ENCODE measurements around the gene TNFRSF9.
A peak's percentile ranks its signal among the peaks of the same experiment; 100 is the strongest.

TNFRSF9 gene

GRCh38 chr1:7940745-7941436, at the start of gene TNFRSF9:
TSS of gene TNFRSF9 (minus strand) at chr1:7940839. CDS start at chr1:7939994, 845 bp downstream.
- ChIA-PET POLR2A (ENCODE audit: low non-redundant PET) (no interaction called here), CTCF (no interaction called here)
- no peak for TF ChIP-seq CTCF (conservative IDR thresholded peaks at IDR 0.05; ENCODE audit: low read depth)
- H3K27ac ChIP-seq, result no peak within 1 kb of the TSS
- DNase-seq (ENCODE audit: low spot score), result peak; percentile 57

- no peak for DNase-seq (ENCODE audit: low spot score)
- H3K27ac ChIP-seq, result peak overlapping the region; percentile 46; the same call in 1 of the 2 replicates
- no peak for TF ChIP-seq CTCF (conservative IDR thresholded peaks at IDR 0.05; ENCODE audit: low read depth)
- ChIA-PET POLR2A (ENCODE audit: low non-redundant PET) (no interaction called here), CTCF (no interaction called here)
Observed at GRCh38 chr1:7989762-7990428, 49.3 kb upstream of the TNFRSF9 start.

- peak; percentile 68 for DNase-seq (ENCODE audit: low spot score)
- ChIA-PET CTCF (no interaction called here), POLR2A (ENCODE audit: low non-redundant PET) (no interaction called here)
- H3K27ac ChIP-seq, result peak overlapping the region; percentile 74
- no peak for TF ChIP-seq CTCF (conservative IDR thresholded peaks at IDR 0.05; ENCODE audit: low read depth)
Observed at GRCh38 chr1:7988576-7988975, 47.9 kb upstream of the TNFRSF9 start.

GRCh38 chr1:7987528-7987927, 46.9 kb upstream of the TNFRSF9 start:
- DNase-seq (ENCODE audit: low spot score), result no peak
- TF ChIP-seq CTCF (conservative IDR thresholded peaks at IDR 0.05; ENCODE audit: low read depth), result no peak
- peak overlapping the region; percentile 74 for H3K27ac ChIP-seq
- CTCF ChIA-PET, result no interaction called here
- POLR2A ChIA-PET (ENCODE audit: low non-redundant PET), result interaction anchor here (0.7 kb wide), 1 partner anchor 37 kb away, joined by 3 read pairs; no protein-coding TSS in a partner anchor

- peak overlapping the region; percentile 74 for H3K27ac ChIP-seq
- ChIA-PET POLR2A (ENCODE audit: low non-redundant PET) (no interaction called here), CTCF (no interaction called here)
- no peak for TF ChIP-seq CTCF (conservative IDR thresholded peaks at IDR 0.05; ENCODE audit: low read depth)
- no peak for DNase-seq (ENCODE audit: low spot score)
Observed at GRCh38 chr1:7985851-7986612, 45.4 kb upstream of the TNFRSF9 start.

GRCh38 chr1:7984811-7985210, 44.2 kb upstream of the TNFRSF9 start:
- TF ChIP-seq CTCF (conservative IDR thresholded peaks at IDR 0.05; ENCODE audit: low read depth), result no peak
- CTCF ChIA-PET, result interaction anchor here (1.2 to 1.5 kb wide), 2 partner anchors 30 to 364 kb away, joined by 4 read pairs; no protein-coding TSS in a partner anchor
- no peak overlapping the region for H3K27ac ChIP-seq
- DNase-seq (ENCODE audit: low spot score), result no peak
- POLR2A ChIA-PET (ENCODE audit: low non-redundant PET), result no interaction called here
